Sigmoid colon (tissue), 4 donors: ENCODE measurements around the gene RDH5.

Experiments used
- CTCF ChIP-seq, 4 experiments: fragments of 450-650 bp in 3 of 4; fragments of 200-600 bp in 1 of 4; IDR thresholded peaks; one replicate each; pipeline ENCODE4 v1.5.1; 2016 to 2019; ENCODE audit warnings: antibody characterized with exemption in 4 of 4, mild to moderate bottlenecking in 3 of 4, moderate library complexity in 2 of 4
- EP300 ChIP-seq, 4 donors: sonication (generic); formaldehyde crosslinking; IDR thresholded peaks; one replicate each; pipeline ENCODE4 v1.6.1; 2017; ENCODE audit warnings: antibody characterized with exemption in 4 of 4
- POLR2A ChIP-seq, 2 donors: fragments of 450-650 bp; IDR thresholded peaks; one replicate each; pipeline ENCODE4 v1.6.1; 2016; ENCODE audit warnings: antibody characterized with exemption in 2 of 2, mild to moderate bottlenecking in 2 of 2, moderate library complexity in 2 of 2

- TF ChIP-seq POLR2A (IDR thresholded peaks at IDR 0.05) (no peak), EP300 (IDR thresholded peaks at IDR 0.05) (no peak), CTCF (IDR thresholded peaks at IDR 0.05) (no peak)
Measured at GRCh38 chr12:55711786-55712553, 8.2 kb upstream of the RDH5 start.
